UCSD-AML1 (cell line): ENCODE results near the gene ZNF610.
"Not testable (repeated sequence)": the region's sequence is repeated elsewhere in the genome, so short reads cannot be mapped to it uniquely, and the experiment has no call there.

Experiments
- DNase-seq: peaks from one replicate; lab custom pipeline; 2025; ENCODE audit not compliant: unreplicated experiment; lab: John Stamatoyannopoulos, UW

ZNF610 gene

GRCh38 chr19:52336117-52336790 lies at the start of gene ZNF610:
ZNF610 (plus strand) TSS chr19:52336243; CDS start chr19:52349173, 12,930 bp downstream.
- no peak for DNase-seq

GRCh38 chr19:52286256-52286655 lies 49.8 kb upstream of the ZNF610 start:
- DNase-seq, result no peak

- DNase-seq, result no peak
Observed at GRCh38 chr19:52291781-52292180, 44.3 kb upstream of the ZNF610 start.

- not testable (repeated sequence) for DNase-seq
Observed at GRCh38 chr19:52292946-52293345, 43.1 kb upstream of the ZNF610 start.

GRCh38 chr19:52296400-52296772 lies 39.7 kb upstream of the ZNF610 start:
- DNase-seq, result peak; percentile 31

- peak; percentile 83 for DNase-seq
Observed at GRCh38 chr19:52296773-52297600, 39.1 kb upstream of the ZNF610 start, which contains the start of gene ZNF480. ZNF480 (plus strand) TSS chr19:52297169; CDS start chr19:52300413, 3,244 bp downstream.

- no peak for DNase-seq
Observed at GRCh38 chr19:52297601-52298364, 38.3 kb upstream of the ZNF610 start.

- no peak for DNase-seq
Observed at GRCh38 chr19:52307275-52307674, 28.8 kb upstream of the ZNF610 start.

- no peak for DNase-seq
Observed at GRCh38 chr19:52322429-52322828, 13.6 kb upstream of the ZNF610 start.

GRCh38 chr19:52331757-52332156 lies 4.3 kb upstream of the ZNF610 start:
- no peak for DNase-seq

GRCh38 chr19:52335768-52336116 lies 301 bp upstream of the ZNF610 start:
- DNase-seq, result no peak

- DNase-seq, result no peak
Observed at GRCh38 chr19:52336791-52337381, 843 bp downstream of the ZNF610 start.

- DNase-seq, result not testable (repeated sequence)
Observed at GRCh38 chr19:52339022-52339421, 3.0 kb downstream of the ZNF610 start.

GRCh38 chr19:52343548-52343947 lies 7.5 kb downstream of the ZNF610 start:
- DNase-seq, result no peak

GRCh38 chr19:52345162-52345561 lies 9.1 kb downstream of the ZNF610 start:
- no peak for DNase-seq

- DNase-seq, result no peak
Observed at GRCh38 chr19:52351512-52351911, 15.5 kb downstream of the ZNF610 start.

GRCh38 chr19:52366414-52366824 lies 30.4 kb downstream of the ZNF610 start:
- no peak for DNase-seq

GRCh38 chr19:52369559-52370340 lies 33.7 kb downstream of the ZNF610 start, which contains the start of gene ZNF880:
ZNF880 (plus strand) TSS chr19:52369923; CDS start chr19:52369966, 43 bp downstream.
- DNase-seq, result no peak

GRCh38 chr19:52370341-52370710 lies 34.3 kb downstream of the ZNF610 start:
- no peak for DNase-seq

GRCh38 chr19:52391135-52391534 lies 55.1 kb downstream of the ZNF610 start:
- no peak for DNase-seq
